ENCODE data around the gene CRYBA4. TPM values are rescaled to one million over a fixed set of nuclear protein-coding genes. Genes with fewer than 3 reads are reported as not detected.

Gene CRYBA4
- total RNA-seq, 2 experiments from 2014 or later, result not detected

DNA sequence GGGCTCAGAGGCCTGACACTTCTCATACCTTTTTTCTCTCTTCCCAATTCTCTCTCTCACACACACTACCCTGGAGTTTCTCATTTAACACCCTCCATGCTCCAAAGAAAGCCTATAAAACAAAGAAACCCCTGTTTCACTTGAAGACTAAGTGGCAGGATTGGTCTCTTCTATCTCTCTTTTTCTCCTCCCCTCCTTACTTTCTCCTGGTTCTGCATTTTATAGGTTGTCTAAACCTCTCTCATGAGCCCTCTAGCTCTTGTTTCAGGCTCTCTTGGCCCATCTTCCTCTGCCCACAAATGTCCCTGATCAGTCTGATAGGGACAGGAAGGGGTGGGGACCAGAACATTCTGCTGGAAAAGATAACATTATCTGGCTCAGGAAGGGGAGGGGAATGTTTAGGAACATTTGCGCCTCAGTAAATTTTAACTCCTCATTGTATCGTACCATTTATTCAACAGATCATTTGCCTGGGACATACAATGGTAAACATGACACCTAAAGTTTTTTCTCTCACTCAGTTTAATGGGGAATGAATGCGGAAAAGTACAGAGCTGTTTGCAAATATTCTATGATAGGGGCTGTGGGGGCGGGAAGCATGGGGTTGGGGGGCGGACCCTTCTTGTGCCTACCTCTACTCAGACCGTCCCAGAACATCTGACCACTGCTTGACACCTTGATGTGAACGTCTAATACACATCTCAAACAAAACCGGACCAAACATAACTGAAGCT, 10.8 kb downstream of the CRYBA4 start:
- ChIA-PET CTCF (interaction anchor here (0.9 to 1.2 kb wide), 2 partner anchors 9 to 33 kb away, joined by 3 to 5 read pairs; no protein-coding TSS in a partner anchor), POLR2A (no interaction called here)
- H3K4me3 Mint-ChIP-seq, result no peak overlapping the region
- H3K9me3 Mint-ChIP-seq (ENCODE audit: low read depth), result no peaks in the 10 kb centered on the region
- no peak overlapping the region for H3K27ac Mint-ChIP-seq
- no peak for ATAC-seq
- no peaks in the 10 kb centered on the region for H3K36me3 Mint-ChIP-seq (ENCODE audit: low read depth)
- no peaks in the 10 kb centered on the region for H3K27me3 Mint-ChIP-seq
- no peaks in the 10 kb centered on the region for H3K4me1 Mint-ChIP-seq
- intact Hi-C loops (cut with DNase I, micrococcal nuclease), result no loop called here
- DNase-seq, result no peak

DNA sequence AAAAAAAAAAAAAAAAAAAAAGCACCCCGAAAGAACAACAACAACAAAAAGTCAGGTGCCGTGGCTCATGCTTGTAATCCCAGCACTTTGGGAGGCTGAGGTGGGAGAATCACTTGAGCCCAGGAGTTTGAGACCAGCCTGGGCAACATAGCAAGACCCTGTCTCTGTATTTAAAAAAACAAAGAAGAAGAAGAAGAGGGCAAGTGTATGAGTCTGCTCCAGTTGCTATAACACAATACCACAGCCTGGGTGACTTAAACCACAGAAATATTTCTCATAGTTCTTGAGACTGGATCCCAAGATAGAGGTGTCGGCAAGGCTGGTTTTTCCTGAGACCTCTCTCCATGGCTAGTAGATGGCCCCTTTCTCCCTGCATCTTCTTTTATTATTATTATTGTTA, 12.4 kb downstream of the CRYBA4 start:
- ChIA-PET CTCF (no interaction called here), POLR2A (no interaction called here)
- no peaks in the 10 kb centered on the region for H3K4me1 Mint-ChIP-seq
- no peak overlapping the region for H3K27ac Mint-ChIP-seq
- DNase-seq, result no peak
- H3K27me3 Mint-ChIP-seq, result no peaks in the 10 kb centered on the region
- intact Hi-C loops (cut with DNase I, micrococcal nuclease), result no loop called here
- no peaks in the 10 kb centered on the region for H3K36me3 Mint-ChIP-seq (ENCODE audit: low read depth)
- no peaks in the 10 kb centered on the region for H3K9me3 Mint-ChIP-seq (ENCODE audit: low read depth)
- H3K4me3 Mint-ChIP-seq, result no peak overlapping the region
- ATAC-seq, result no peak

DNA sequence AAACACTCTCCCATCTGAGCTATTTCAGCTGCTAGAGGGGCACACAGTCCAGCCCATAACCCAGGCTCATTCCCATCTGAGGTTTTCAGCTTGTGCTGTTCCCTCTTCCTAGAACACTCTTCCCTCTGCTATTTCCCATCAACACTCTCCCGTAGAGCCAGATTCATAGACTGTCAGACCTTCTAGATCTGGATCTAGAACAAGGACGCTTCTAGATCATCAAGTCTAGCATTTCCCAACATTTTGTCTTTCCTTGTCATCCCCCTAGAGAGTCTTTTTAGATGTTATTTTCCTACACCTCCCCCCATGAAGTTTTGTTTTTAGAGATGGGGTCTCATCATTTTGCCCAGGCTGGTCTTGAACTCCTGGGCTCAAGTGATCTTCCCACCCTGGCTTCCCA, 13.4 kb downstream of the CRYBA4 start:
- no peaks in the 10 kb centered on the region for H3K9me3 Mint-ChIP-seq (ENCODE audit: low read depth)
- intact Hi-C loops (cut with DNase I, micrococcal nuclease), result no loop called here
- H3K4me1 Mint-ChIP-seq, result peaks cover 4% of the 10 kb centered on the region
- CTCF ChIA-PET, result interaction anchor here (0.8 kb wide), 1 partner anchor 341 kb away, joined by 3 read pairs; no protein-coding TSS in a partner anchor
- no peaks in the 10 kb centered on the region for H3K27me3 Mint-ChIP-seq
- no peaks in the 10 kb centered on the region for H3K36me3 Mint-ChIP-seq (ENCODE audit: low read depth)
- POLR2A ChIA-PET, result no interaction called here
- H3K27ac Mint-ChIP-seq, result no peak overlapping the region
- ATAC-seq, result no peak
- H3K4me3 Mint-ChIP-seq, result no peak overlapping the region
- no peak for DNase-seq

DNA sequence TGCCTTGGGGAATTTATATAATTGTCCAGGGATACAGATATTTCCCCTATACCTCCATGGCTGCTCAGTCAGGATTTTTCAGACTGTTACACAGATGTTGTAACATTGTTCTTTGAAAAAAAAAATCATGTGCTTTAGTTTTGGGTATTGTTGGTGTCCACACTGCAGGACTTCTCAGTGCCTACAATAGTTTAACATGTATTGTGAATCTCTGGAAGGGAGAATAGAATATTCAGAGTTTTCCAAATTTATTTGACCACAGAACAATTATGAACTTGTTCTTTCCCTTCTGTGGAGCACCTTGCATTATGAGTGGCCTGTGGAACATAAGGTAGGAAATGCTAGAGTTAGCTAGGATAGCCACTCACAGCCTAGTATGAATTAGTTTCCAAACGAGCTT, 14.5 kb downstream of the CRYBA4 start:
- Mint-ChIP-seq H3K36me3 (ENCODE audit: low read depth) (no peaks in the 10 kb centered on the region), H3K4me1 (peaks cover 12% of the 10 kb centered on the region), H3K27me3 (no peaks in the 10 kb centered on the region), H3K9me3 (ENCODE audit: low read depth) (no peaks in the 10 kb centered on the region), H3K27ac (no peak overlapping the region), H3K4me3 (no peak overlapping the region)
- ChIA-PET CTCF (no interaction called here), POLR2A (no interaction called here)
- no peak for ATAC-seq
- no peak for DNase-seq
- intact Hi-C loops (cut with DNase I, micrococcal nuclease), result no loop called here

DNA sequence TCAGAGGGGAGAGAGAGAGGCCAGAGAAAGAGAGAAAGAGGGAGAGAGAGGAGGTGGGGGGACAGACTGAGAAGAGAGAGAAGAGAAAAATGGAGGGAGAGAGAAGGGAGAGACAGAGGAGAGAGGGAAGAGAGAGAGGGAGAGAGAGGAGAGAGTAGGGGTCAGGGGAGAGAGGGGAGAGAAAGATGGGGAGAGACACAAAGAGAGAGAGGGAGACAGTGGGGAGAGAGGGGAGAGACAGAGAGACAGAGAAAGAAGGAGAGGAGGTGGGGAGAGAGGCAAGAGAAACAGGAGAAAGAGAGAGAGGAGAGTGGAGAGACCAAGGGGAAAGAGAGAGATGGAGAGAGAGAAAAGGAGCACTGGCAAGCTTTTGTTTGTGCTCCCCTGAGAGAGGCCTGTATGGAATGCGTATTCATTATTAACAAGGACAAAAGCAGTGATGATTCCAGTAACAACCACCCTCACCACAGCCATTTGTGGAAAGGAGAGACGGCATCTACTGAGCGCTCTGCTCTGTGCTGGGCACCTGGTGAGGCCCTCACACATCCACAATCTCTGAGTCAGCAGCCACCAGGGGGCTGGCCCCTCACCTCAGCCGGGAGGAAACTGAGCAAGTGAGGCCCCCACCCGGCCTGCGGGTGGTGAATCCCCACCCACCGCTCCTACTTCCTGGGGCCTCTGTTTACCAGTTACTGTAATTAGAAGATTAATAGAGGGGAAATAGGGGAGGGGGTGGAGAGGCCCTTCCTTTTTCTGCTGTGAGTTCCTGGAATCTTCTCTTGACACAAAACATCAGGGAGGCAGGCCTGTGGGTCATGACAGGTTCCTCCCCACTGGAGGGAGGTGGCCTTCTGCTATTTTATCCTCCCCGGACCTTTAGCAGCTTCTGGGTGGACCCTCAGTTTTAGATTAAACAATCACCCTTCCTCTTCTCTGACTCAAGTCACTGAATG, 21.0 kb downstream of the CRYBA4 start:
- Mint-ChIP-seq H3K27ac (peak overlapping the region; percentile 91), H3K9me3 (ENCODE audit: low read depth) (no peaks in the 10 kb centered on the region), H3K27me3 (peaks cover 6% of the 10 kb centered on the region), H3K4me1 (peaks cover 62% of the 10 kb centered on the region), H3K4me3 (peak overlapping the region; percentile 61), H3K36me3 (ENCODE audit: low read depth) (no peaks in the 10 kb centered on the region)
- ChIA-PET POLR2A (interaction anchor here (0.6 to 0.7 kb wide), 4 partner anchors 12 to 1241 kb away, joined by 3 to 7 read pairs (median 3); no protein-coding TSS in a partner anchor), CTCF (interaction anchor here (0.6 to 1.7 kb wide), 8 partner anchors 29 to 212 kb away, joined by 3 to 7 read pairs (median 4); no protein-coding TSS in a partner anchor)
- peak; percentile 88 for ATAC-seq
- DNase-seq, result peak; percentile 91
- intact Hi-C loops (cut with DNase I, micrococcal nuclease), result loop anchor here (1.0 to 2.0 kb wide), 3 partner anchors 30 to 160 kb away; partner anchors contain the start of genes HPS4 (in 1 of the 2), SRRD (in 1 of the 2) and TPST2 (in 1 of the 2)

DNA sequence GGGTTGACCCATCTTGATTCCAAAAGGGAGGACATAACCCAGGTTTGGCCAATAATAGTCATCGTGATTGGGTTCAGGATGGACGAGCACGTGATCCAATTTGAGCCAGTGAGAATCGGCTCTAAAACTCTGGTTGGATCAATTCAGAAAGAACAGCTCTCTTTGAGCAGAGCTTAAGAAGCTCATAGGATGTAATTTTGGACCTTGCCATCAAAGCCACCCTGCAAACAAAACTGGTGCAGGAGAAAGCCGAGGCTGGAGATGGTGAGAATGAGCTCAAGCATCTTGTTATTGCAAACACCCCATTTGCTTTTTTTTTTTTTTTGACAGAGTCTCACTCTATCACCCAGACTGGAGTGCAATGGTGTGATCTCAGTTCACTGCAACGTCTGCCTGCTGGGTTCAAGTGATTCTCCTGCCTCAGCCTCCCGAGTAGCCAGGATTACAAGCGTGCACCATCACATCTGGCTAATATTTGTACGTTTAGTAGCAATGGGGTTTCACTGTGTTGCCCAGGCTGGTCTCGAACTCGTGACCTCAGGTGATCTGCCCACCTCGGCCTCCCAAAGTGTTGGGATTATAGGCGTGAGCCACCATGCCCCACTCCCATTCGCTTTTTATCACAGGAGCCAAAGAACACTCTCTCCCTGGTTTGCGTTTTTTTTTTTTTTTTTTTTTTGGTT, 21.8 kb downstream of the CRYBA4 start:
- Mint-ChIP-seq H3K36me3 (ENCODE audit: low read depth) (no peaks in the 10 kb centered on the region), H3K9me3 (ENCODE audit: low read depth) (no peaks in the 10 kb centered on the region), H3K27me3 (peaks cover 7% of the 10 kb centered on the region), H3K4me3 (peak overlapping the region; percentile 1), H3K4me1 (peaks cover 70% of the 10 kb centered on the region), H3K27ac (peak overlapping the region; percentile 91)
- DNase-seq, result peak; percentile 17
- POLR2A ChIA-PET, result interaction anchor here (0.7 kb wide), 2 partner anchors 12 to 53 kb away, joined by 3 read pairs; no protein-coding TSS in a partner anchor
- CTCF ChIA-PET, result interaction anchor here (0.6 to 1.7 kb wide), 9 partner anchors 16 to 213 kb away, joined by 3 to 8 read pairs (median 4); no protein-coding TSS in a partner anchor
- intact Hi-C loops (cut with DNase I, micrococcal nuclease), result loop anchor here (1.0 to 2.0 kb wide), 3 partner anchors 29 to 161 kb away; partner anchors contain the start of genes HPS4 (in 1 of the 2), SRRD (in 1 of the 2) and TPST2 (in 1 of the 2)
- peak; percentile 1 for ATAC-seq

DNA sequence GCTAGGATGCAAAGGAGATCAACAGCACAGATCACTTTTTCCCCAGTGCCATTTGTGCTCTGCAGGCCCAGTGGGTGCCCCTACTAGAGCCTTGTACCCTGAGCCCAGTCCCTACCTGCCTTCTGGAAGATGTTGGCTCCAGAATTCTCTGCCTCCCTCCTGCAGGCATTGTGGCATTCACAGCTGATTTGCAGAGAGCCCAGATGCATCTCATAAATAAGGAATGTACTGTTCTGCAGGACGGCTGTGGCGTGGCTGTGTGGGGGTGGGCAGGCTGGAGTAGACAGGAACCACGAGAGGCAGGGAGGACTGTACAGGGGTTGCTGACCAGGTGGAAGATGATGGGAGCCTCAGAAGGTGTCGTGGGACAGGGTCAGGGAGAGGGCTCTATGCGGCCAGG, 24.4 kb downstream of the CRYBA4 start:
- POLR2A ChIA-PET, result no interaction called here

DNA sequence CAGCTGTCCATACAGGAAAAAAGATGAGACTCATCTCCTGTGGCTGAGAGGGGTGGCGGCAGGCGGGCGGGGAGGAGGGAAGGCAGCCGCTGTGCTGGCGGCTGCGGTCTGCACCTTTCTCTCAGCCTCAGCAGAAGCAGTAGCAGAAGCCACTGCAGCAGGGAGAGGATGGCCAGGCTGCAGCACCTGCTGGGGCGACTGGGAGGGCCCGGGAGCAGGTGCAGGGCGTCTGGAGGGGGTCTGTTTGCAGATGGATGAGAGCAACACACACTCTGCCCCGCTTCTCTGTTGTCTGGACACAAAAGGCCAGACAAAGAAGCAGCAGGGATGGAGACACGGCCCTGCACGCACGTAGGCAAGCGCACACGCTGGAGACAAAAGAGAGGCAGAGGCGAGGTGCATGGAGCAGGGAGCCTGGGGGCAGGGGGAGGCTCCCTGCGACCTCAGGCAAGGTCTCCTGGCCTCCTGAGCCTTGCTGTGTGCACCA, 26.3 kb downstream of the CRYBA4 start:
- H3K4me1 Mint-ChIP-seq, result peaks cover 59% of the 10 kb centered on the region

More for the DNA sequence above, 24.4 kb downstream of the CRYBA4 start:
- Mint-ChIP-seq H3K4me1 (peaks cover 74% of the 10 kb centered on the region), H3K27me3 (peaks cover 9% of the 10 kb centered on the region), H3K9me3 (ENCODE audit: low read depth) (no peaks in the 10 kb centered on the region), H3K4me3 (no peak overlapping the region), H3K36me3 (ENCODE audit: low read depth) (no peaks in the 10 kb centered on the region), H3K27ac (no peak overlapping the region)
- CTCF ChIA-PET, result interaction anchor here (1.4 kb wide), 1 partner anchor 115 kb away, joined by 3 read pairs; no protein-coding TSS in a partner anchor
- DNase-seq, result no peak
- intact Hi-C loops (cut with DNase I, micrococcal nuclease), result no loop called here
- no peak for ATAC-seq

DNA sequence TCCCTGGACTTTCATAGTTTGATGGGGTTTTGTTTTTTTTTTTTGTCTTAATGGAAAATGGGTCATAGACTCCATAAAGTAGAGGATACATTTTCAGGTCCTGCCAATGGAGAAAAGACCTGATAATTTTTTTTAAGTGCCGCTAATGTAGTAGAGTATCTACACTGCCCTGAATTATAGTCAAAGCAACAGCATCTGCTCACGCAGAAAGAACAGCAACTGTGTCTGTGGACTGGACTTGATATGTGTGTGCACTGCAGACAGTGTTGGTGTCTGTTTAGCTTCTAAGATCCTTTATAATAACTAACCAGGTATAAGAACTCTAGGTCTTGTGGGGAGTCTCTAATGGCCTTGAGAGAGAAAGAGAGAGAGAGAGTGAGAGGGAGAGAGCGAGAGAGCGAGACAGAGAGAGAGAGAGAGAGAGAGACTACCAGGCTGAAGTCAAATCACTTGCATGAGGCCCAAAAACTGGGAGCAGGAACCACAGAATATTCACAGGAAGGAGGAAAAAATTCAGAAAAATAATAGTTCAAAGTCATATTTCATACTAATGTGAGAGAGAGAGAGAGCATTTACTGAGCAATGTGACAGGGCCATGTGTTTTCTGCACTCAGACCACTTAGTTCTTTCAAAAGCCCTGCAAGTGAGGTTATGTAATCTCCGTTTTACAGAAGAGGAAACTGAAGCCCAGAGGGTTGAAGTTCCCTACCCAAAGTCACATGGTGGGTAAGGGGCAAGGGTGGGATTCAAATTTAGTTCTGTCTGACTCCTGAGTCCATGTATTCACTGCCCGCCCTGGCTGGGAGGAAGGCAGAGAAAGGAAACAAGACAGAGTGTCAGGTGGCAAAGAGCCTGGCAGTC, 27.0 kb downstream of the CRYBA4 start:
- H3K9me3 Mint-ChIP-seq (ENCODE audit: low read depth), result no peaks in the 10 kb centered on the region
- POLR2A ChIA-PET, result no interaction called here
- ATAC-seq (no peak), DNase-seq (no peak)
- H3K27me3 Mint-ChIP-seq, result peaks cover 12% of the 10 kb centered on the region
- intact Hi-C loops (cut with DNase I, micrococcal nuclease), result no loop called here
- no peaks in the 10 kb centered on the region for H3K36me3 Mint-ChIP-seq (ENCODE audit: low read depth)
- peaks cover 52% of the 10 kb centered on the region for H3K4me1 Mint-ChIP-seq
- H3K27ac Mint-ChIP-seq, result no peak overlapping the region
- CTCF ChIA-PET, result interaction anchor here (0.7 to 1.2 kb wide), 2 partner anchors 16 to 144 kb away, joined by 3 to 4 read pairs; no protein-coding TSS in a partner anchor
- no peak overlapping the region for H3K4me3 Mint-ChIP-seq

More for the DNA sequence above, 26.3 kb downstream of the CRYBA4 start:
- DNase-seq (peak; percentile 62), ATAC-seq (peak; percentile 17)
- Mint-ChIP-seq H3K9me3 (ENCODE audit: low read depth) (no peaks in the 10 kb centered on the region), H3K27ac (peak overlapping the region; percentile 41), H3K27me3 (peaks cover 9% of the 10 kb centered on the region), H3K36me3 (ENCODE audit: low read depth) (no peaks in the 10 kb centered on the region), H3K4me3 (no peak overlapping the region)
- ChIA-PET POLR2A (no interaction called here), CTCF (interaction anchor here (0.7 to 1.2 kb wide), 2 partner anchors 17 to 143 kb away, joined by 3 to 4 read pairs; no protein-coding TSS in a partner anchor)
- intact Hi-C loops (cut with DNase I, micrococcal nuclease), result no loop called here

Measured in activated CD4-positive, alpha-beta T cell treated with anti-CD3 and anti-CD28 coated beads for 36 hours (primary cell).